ENCODE measurements around the gene C6orf47.
"Not testable (repeated sequence)": the region's sequence is repeated elsewhere in the genome, so short reads cannot be mapped to it uniquely, and the experiment has no call there.

The C6orf47 gene, protein sequence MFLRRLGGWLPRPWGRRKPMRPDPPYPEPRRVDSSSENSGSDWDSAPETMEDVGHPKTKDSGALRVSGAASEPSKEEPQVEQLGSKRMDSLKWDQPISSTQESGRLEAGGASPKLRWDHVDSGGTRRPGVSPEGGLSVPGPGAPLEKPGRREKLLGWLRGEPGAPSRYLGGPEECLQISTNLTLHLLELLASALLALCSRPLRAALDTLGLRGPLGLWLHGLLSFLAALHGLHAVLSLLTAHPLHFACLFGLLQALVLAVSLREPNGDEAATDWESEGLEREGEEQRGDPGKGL

DNA sequence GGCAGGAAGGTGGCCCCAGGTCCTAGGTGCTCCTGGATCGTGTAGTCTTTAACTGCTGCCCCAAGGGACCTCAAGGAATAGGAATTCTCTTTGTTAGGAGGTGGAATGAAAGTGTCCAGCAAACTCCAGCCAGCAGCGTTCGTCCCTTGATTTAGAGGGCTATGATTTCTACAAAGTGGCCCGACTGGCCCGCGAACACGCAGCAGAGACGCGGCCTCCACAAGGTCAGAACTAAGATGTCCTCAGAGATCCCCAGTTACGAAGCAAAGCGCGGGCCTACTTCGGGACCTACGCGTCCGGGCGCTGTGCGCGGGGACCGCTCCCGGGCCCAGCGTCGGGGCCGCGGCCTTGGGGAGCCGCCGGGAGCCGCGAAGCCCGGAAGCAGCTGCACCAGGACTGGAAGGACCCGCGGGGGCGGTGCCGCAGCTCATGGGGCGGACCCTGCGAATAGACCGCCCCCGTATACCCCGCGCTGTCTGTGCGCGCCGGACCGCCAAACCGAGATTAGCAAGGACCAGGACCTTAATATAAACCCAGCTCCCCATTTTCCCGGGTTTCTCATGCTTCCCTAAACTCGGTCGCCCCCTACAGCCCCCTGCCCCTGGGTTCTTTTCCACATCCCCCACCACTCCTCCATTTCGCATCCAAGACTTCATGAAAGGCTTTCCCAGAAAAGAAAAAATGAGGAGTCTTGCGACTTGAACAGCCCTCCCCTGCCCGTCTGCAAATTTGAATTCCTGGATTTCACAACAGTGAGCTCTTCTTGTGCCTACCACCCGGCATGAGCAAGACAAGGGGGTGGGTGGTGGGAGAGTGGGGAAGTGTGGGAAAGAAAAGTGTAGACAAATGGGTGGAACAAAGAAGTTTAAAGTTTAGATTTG lies at the start of gene C6orf47:
Gene C6orf47 (minus strand): TSS at position 398 of the 881 bp plus-strand sequence. CDS start 831 bp downstream, outside the sequence.
- DNase-seq: peak; percentile 66 to 85

DNA sequence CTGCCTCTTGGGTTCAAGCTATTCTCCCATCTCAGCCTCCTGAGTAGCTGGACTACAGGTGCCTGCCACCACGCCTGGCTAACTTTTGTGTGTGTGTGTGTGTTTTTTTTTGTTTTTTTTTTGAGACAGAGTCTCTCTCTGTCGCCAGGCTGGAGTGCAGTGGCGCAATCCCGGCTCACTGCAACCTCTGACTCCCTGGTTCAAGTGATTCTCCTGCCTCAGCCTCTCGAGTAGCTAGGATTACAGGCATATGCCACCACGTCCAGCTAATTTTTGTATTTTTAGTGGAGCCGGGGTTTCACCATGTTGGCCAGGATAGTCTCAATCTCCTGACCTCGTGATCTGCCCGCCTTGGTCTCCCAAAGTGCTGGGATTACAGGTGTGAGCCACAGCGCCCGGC lies 48.6 kb upstream of the C6orf47 start:
- DNase-seq: not testable (repeated sequence)

DNA sequence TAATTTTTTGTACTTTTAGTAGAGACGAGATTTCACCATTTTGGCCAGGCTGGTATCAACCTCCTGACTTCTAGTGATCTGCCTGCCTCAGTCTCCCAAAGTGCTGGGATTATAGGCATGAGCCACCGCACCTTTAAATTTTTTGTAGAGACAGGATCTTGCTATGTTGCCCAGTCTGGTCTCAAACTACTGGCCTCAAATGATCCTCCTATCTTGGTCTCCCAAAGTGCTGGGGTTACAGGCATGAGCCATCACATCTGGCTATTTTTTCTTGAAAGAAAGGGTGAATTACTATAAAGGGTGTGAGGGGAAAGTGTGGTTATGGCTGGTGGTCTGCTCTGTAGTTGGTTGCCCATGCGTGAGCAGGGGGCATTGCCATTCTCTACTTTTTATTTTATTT lies 47.6 kb upstream of the C6orf47 start:
- no peak for DNase-seq

DNA sequence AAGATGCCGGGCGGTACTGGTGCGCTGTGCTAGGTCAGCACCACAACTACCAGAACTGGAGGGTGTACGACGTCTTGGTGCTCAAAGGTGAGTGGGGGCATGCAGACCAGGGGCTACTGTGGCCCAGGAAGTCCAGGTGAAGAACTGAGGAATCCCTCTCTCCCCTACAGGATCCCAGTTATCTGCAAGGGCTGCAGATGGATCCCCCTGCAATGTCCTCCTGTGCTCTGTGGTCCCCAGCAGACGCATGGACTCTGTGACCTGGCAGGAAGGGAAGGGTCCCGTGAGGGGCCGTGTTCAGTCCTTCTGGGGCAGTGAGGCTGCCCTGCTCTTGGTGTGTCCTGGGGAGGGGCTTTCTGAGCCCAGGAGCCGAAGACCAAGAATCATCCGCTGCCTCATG lies 47.1 kb upstream of the C6orf47 start:
- DNase-seq: no peak

DNA sequence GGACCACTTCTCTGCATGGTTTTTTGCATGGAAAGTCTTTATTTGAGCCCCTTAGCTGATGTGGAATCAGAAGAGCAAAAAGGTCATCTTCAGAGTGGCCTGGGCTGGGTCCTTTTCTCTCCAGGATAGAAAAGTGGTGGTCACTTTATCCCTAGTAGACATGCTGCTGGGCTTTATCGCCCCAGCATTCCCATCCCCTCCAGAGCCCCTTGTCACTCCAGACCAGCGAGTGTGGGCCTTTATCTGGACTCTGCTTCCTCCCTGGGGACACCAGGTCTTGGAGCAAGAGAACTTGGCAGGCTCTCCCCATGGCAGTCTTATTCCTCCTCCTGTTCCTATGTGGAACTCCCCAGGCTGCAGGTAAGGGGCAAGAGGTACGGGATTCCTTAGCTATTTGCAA lies 46.0 kb upstream of the C6orf47 start, which contains the start of gene LY6G6F:
Gene LY6G6F (plus strand): TSS at position 268 of the 400 bp plus-strand sequence. CDS start 41 bp downstream, at position 309.
- no peak for DNase-seq

DNA sequence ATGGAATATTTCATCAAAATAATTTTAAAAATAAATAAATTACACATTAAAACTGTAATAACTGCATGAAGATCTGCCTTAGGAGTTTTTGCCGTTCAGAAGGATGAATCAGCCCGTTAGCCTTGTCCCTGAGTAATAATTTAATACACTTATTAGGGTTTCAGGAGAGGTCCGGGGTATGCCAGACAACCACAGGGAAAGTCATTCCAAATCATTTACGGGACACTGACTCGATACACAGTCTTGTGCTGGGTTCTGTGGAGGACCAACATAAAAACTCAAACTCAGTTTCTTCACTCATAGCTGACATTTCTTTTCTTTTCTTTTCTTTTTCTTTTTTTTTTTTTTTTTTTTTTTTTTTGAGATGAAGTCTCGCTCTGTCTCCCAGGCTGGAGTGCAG lies 45.4 kb upstream of the C6orf47 start:
- no peak for DNase-seq

DNA sequence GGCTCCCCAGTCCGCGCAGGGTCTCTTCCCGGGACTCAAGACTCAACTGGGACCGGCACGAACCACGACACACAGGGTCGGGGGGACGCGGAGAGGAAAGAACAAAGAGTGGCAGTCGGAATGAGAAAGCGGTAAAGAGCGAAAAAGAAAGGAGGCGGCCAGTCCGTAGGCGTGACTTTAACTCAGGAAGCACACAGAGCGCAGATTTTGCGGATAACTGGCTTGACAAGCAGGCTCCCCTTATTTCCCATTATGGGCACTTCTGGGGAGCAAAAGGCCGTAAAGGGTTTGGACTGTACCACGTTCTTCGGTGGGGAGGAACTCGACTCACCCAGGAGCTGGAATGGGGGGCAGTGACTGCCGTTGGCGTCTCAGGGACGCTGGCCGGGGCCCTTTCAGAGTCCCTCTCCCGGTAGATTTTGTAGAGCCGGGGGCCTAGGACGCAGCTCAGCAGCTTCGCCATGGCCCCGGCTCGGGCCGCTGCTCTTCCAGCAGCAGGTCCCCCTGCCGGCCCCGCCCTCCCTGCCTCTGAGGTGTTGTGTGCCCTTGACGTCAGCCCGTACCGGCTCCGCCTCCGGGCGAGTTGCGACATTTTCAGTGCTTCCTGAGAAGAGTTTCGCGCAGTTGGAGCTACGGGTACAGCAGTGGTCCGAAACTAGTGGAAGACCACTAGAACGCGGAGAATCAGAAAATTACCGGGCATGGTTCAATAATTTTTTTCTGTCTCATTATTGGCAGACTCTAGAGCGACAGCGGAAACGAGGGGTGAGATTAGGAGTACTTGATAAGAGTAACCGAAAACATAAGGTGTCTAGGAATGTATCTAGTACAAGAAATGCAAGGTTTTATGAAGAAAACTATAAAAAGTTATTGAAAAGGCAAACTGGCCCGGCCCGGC lies 42.5 kb upstream of the C6orf47 start, which contains the start of gene ABHD16A:
Gene ABHD16A (minus strand): TSS at position 506 of the 898 bp plus-strand sequence. CDS start 43 bp downstream, at position 463.
- peak; percentile 97 to 98 for DNase-seq

DNA sequence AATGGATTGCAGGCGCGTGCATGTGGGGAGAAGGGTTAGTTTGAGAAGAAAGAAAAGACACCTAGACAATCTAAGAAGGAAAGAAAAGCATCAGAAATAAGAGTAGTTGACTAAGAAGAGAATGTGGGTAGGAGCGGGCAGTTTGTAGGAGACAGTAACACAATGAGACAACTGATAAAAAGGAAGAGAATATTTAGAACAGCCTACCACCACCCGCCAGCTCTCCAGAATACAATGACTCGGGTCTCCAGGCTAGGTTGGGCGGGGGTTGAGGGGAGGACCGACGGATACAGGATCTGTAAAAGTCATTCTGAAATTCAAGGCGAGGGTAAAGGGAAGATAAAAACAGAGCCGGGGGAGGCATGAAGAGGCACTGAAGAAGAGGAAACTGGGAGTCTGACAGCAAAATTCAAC lies 41.8 kb upstream of the C6orf47 start:
- no peak for DNase-seq

DNA sequence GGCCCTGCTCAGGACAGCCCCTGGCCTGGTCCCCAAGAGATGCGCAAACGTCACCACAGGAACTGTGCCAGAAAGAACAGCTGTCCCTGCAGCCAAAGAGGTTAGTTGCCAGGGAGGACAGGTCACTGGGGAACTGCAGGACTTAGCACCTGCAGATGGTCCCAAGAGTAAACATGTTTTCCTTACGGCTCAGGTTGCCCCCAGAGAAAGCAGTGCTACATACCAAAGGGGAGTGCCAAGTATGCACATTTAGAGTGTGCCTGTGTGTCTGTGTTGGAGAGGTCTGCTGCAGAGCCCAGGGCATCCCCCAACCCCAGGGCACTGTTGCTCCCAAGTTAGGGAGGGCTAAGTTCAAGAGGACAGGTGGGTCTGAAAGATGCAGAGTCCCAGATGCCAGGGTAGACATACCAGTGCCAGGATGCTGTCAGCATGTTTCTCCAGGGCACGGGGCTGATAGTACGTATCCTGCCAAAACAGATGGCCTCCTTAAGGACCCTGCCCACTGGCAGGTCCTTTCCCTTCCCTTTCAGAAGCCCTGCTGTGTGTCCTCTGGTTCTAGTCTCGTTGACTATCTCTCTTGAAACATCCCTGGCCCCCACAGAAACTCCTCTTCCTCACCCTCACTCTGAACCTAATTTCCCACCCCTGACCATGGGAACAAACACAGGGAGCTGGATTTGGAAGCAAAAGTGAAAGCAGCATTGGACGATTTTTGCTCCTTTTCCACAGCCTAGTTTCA lies 41.3 kb upstream of the C6orf47 start:
- DNase-seq: peak; percentile 71

DNA sequence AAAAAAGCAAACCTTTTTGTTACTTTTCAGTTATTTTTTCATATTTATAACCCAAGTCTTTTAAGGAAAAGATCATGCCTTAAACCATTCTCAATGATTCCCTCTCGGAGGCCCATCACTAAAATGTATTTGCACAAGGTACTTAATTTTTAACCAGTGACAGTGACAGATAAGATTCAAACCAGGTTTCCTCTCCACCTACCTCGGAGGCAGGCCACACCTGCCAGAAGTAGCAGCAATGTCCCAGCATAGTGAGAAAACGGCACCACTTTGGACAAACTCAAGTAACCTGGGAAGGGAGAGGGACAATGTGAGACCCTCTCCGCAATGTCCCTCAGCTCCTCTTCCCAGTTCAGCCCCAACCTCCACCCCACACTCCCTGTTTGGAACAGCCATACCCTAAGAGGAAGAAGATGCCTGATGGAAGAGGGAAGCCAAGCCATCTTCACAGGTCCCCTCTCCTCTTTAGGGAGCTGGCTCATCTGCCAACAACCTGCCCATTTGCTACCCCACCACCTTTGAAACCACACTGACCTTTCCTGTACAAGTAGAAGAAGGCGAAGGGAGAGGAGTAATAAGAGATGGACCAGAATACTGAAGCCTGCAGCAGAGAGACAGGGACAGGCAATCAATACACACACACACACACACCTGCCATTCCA lies 40.3 kb upstream of the C6orf47 start:
- DNase-seq: no peak

DNA sequence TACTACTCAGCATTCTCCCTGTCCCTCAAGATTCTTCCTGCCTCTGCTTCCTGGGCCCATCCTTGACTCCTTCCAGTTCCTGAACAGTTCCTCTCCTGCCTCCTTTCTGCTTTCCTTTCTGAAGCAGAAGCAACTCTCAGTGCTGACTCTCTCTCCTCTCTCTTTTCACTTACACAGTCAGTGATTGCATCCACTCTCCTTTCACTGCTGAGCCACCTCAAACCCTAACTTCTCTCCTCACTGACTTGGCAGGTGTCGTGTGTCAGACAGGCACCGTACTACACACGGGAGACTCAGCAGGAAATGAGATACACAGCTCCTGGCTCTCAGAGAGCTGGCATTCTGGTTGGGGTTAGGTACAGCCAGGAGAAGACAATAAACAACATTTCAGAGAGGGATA lies 37.0 kb upstream of the C6orf47 start:
- no peak for DNase-seq

DNA sequence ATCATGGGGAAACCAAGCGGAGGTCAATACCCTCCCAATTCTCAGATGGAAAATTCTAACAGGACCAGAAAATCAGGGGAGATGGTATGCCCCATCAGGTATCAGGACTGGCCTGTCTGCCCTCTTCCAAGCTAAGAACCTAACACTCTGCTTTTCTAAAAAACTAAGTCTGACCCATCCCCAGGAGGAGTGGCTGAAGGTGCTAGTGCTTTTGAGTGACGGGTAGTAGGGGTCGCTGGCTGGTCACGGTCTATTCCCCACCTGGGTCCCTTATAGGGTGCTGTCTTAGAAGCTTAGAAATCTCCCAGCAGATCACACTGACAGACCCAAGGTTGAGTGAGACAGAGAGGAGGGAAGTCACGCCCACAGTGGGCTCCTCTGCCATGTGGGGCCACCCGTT lies 33.0 kb upstream of the C6orf47 start:
- no peak for DNase-seq

DNA sequence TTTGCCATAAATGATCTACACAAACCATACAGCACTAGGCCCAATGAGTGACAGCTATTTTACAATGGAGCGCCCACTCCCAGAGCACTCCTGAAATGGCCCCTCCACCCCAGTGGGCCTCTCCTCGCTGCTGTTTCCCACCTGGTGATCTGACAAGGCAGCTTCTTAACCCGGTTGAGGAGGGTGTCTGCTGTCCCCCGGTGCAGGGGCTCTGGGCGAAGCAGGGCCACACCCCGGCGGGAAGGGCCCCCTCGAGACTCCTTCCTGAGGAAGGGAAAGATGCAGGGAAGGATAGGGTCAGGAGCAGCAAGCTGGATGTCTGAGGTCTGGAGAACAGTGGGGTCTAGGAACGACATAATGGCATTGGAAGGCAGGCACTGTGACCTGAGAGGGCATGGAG lies 32.3 kb upstream of the C6orf47 start:
- no peak for DNase-seq

DNA sequence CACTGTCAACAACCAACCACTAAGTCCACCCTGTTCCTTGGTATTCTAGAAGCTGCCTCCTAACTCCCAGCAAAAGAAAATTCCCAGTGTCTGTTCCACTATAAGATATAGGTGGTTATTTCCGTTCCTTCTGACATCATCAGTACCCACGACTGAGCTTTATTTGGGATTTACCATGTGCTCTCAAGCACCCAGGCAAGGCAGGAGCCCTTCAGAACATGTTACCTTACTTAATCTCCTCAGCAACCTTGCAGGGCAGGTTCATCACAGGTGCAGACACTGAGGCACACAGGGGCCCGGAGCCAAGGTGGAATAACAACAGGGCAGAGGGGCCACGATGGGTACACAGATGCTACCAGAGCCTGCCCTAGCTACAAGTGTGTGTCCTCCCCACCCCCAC lies 31.8 kb upstream of the C6orf47 start:
- no peak for DNase-seq

DNA sequence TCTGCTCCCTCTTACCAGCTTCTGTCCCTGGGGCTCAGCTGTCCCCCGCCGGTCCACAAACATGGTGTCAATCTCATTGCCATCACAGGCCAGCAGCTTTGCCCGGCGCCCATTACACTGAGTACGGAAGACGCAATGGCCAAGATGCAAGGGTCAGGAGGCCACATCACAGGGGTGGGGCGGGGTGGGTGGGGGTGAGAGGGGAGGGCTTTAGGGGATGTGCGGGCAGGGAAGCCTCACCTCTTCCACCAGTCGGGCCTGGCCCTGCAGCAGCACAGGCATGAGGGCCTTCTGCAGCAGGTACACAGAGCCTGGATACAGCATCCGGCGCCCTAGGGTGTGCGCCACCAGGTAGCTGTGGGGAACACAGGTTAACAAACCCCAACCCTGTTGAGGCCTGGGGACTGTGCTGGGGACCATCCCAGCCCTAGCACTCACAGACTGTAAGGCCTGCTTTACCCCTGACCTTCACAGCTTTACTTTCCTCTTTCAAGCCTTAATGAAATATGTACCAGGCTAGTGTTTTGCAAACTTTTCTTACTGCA lies 31.1 kb upstream of the C6orf47 start:
- DNase-seq: no peak

DNA sequence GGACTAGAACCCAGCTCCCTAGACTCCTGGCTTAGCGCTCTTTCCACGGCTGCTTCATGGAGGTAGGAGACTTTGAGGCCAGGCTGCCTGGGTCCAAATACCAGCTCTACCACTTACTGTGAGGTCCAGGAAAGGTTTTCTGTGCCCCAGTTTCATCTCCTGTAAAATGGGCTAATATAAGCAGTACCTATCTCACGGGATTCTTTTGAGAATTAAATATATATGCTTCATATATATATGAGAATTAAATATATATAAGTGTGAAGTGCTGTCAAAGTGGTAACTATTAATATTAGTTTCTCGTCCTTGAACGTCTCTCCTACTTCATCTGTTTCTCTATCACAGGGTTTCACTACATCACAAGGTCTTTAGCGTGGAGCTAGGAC lies 30.5 kb upstream of the C6orf47 start:
- no peak for DNase-seq

DNA sequence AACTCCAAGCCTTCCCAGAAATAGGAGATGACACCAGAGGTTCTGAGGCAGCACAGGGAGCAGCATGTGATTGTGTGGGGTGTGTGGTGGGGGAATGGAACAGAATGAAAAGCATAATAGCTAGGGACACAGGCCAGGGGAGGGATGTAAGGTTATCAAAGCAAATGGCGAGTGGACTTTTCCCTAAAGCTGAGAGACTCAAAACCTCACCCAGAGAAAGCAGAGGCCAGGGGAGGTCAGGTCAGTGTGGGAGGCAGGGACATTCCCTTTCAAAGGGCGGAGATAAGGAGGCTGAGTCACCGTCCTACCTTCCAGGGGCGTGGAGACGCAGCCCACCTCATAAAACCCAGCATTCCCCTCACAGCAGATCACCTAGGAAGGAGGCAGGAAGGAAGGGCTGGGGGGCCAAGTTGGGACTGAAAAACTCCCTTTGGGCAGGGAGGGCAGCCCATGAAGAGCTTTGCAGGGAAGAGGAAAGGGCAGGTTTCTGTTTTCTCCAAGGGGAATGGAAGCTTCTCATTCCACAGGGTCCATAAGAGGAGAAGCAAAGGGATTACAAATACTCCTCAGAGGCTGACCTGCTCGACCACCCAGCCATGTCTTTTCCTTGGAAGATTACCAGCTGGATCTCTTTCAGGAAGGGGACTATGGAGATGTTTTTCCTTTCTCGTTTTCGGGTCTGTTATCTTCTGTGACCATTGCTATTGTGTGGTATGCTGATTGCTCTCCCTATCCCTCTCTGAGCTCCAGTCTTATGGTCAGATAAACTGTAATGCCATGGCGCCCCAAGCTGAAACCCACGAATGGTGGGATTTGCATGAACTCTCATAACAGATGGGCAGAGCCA lies 29.9 kb upstream of the C6orf47 start:
- no peak for DNase-seq

DNA sequence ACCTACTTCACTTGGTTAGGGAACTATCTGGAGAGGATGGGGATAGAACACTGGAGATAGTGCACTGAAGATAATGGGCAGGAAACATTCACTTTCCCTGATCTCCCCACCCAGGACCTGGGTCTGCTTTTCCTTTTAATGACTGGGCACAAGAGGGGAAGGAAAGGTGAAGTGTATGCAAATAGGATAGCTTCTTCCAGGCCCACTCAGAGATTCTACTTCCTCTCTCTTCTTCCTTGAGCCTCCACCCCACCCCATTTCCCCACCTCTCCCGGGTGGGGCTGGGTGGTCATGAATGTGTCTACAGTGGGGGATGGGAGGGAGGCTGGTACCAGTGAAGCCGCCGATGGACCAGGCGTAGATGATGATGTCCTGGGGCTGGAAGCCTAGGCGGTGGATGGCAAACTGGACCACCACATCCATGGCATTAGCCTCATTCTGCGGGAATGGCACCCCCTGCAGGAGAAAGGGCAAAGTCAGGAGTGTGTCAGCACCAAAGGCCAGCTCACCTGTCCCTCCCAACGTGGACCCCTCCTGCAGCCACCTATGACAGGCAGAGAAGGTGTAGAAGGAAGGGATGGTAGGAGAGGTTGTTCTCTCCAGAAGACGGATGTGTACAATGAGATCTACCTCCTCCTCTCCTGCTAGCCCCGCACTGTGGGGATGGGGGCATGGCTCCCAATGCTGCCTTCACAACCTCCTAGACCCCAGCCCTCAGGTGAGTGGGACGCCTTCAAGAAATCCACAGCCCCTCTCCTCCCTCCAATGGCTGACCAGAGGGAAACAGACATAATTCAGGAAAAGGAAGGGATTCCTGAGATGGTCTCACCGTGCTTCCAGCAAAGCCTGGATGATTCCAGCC lies 28.9 kb upstream of the C6orf47 start:
- no peak for DNase-seq

Data from SHP77 (cell line).